Nephron progenitor cell (in vitro differentiated cells): ENCODE results near the gene FAM83D.

Experiments used
- DNase-seq: peaks from one replicate; pipeline ENCODE4 v3.0.0; 2021
- H3K27ac Mint-ChIP-seq: 2 replicates; pipeline ENCODE4 v1.8.0; 2021; ENCODE audit warnings: mild to moderate bottlenecking, moderate library complexity, mixed read lengths
- H3K27me3 Mint-ChIP-seq: 2 replicates; pipeline ENCODE4 v1.8.0; 2021; ENCODE audit warnings: mild to moderate bottlenecking, low read depth, mixed read lengths; ENCODE audit not compliant: poor library complexity
- H3K36me3 Mint-ChIP-seq: 2 replicates; pipeline ENCODE4 v1.8.0; 2021; ENCODE audit warnings: low read depth, mixed read lengths
- H3K4me1 Mint-ChIP-seq: 2 replicates; pipeline ENCODE4 v1.8.0; 2021; ENCODE audit warnings: mixed read lengths
- H3K4me3 Mint-ChIP-seq: 2 replicates; pipeline ENCODE4 v1.8.0; 2021; ENCODE audit warnings: mild to moderate bottlenecking, moderate library complexity, mixed read lengths
- H3K9me3 Mint-ChIP-seq: 2 replicates; pipeline ENCODE4 v1.8.0; 2021; ENCODE audit warnings: mild to moderate bottlenecking, moderate library complexity, mixed read lengths
- TF ChIP-seq, protein P1 (sequence below): fragments of 200-600 bp; sonication (generic); IDR thresholded peaks from 2 replicates; pipeline ENCODE4 v1.5.0; 2021; ENCODE audit warnings: antibody characterized with exemption

Gene FAM83D

DNA sequence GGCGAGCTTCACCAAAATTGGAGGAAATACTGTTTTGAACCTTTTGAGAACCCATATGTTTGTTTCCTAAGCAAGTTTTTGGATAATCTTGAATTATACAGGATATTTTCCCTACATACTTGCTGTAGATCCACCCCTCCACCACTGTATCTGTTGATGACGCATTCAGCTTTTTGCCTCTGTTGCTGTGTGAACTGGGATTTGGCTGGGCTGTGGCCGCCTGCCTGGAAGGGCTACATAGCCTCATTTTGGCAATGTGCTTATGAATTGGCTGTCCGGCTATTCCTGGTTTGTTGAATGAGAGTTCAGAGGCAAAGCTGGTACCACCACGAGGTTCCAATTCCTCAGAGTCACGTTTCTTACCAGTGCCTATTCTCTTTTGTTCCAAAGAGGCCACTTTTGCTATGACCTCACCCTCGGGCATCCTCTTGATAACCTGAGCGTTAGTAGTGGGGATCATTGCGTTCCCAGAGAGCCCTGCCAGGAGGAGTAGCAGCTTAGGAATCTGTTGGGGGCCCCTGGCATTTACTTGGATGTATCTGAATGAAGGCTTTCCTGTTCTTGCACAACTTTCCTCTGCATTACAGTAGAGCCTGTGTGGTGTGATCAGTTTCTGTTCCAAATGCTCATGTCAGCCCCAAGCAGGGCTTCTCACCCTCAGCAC lies 6.4 kb downstream of the FAM83D start:
- Mint-ChIP-seq H3K36me3 (peaks cover 25% of the 10 kb centered on the region), H3K27me3 (no peaks in the 10 kb centered on the region), H3K4me1 (peaks cover 46% of the 10 kb centered on the region), H3K27ac (peak overlapping the region; percentile 88), H3K4me3 (no peak overlapping the region), H3K9me3 (no peaks in the 10 kb centered on the region)
- TF ChIP-seq, protein P1, sequence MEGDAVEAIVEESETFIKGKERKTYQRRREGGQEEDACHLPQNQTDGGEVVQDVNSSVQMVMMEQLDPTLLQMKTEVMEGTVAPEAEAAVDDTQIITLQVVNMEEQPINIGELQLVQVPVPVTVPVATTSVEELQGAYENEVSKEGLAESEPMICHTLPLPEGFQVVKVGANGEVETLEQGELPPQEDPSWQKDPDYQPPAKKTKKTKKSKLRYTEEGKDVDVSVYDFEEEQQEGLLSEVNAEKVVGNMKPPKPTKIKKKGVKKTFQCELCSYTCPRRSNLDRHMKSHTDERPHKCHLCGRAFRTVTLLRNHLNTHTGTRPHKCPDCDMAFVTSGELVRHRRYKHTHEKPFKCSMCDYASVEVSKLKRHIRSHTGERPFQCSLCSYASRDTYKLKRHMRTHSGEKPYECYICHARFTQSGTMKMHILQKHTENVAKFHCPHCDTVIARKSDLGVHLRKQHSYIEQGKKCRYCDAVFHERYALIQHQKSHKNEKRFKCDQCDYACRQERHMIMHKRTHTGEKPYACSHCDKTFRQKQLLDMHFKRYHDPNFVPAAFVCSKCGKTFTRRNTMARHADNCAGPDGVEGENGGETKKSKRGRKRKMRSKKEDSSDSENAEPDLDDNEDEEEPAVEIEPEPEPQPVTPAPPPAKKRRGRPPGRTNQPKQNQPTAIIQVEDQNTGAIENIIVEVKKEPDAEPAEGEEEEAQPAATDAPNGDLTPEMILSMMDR: no peak
- no peak for DNase-seq

DNA sequence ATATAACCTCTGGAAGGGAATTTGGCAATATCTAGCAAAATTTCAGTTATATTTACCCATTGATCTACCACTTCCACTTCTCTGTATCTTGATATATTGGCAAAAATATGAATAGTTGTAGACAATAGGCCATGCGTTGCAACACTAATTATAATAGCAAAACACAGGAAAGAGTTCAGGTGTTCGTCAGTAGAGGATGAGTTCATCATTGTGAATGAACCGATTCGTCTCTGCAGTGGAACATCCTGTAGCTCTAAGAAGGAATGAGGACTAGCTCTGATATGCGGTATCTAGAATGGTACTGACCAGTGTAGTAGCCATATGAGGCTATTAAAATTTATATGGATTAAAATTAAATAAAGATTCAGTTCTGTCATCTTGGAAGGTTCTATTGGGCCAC lies 8.3 kb downstream of the FAM83D start:
- TF ChIP-seq, protein P1: no peak
- no peak overlapping the region for H3K27ac Mint-ChIP-seq
- H3K27me3 Mint-ChIP-seq: no peaks in the 10 kb centered on the region

DNA sequence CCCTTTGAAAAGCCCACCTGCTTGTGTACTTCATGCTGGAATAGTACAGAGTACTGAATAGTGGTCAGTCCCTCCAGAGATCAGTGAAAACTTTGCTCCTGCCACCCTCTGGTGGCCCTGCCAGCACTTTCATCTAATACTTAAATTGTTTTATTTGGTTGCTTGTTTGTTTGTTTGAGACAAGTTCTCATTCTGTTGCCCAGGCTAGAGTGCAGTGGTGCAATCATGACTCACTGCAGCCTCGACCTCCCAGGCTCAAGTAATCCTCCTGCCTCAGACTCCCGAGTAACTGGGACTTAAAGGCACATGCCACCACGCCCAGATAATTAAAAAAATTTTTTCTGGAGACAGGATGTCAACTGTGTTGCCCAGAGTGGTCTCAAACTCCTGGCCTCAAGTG lies 9.1 kb downstream of the FAM83D start:
- Mint-ChIP-seq H3K27me3 (no peaks in the 10 kb centered on the region), H3K36me3 (peaks cover 34% of the 10 kb centered on the region), H3K27ac (peak overlapping the region; percentile 22), H3K4me3 (no peak overlapping the region), H3K9me3 (no peaks in the 10 kb centered on the region), H3K4me1 (peaks cover 38% of the 10 kb centered on the region)
- no peak for DNase-seq
- TF ChIP-seq, protein P1: no peak

More for the DNA sequence above, 8.3 kb downstream of the FAM83D start:
- Mint-ChIP-seq H3K36me3 (peaks cover 29% of the 10 kb centered on the region), H3K9me3 (no peaks in the 10 kb centered on the region), H3K4me1 (peaks cover 44% of the 10 kb centered on the region), H3K4me3 (no peak overlapping the region)
- DNase-seq: no peak

DNA sequence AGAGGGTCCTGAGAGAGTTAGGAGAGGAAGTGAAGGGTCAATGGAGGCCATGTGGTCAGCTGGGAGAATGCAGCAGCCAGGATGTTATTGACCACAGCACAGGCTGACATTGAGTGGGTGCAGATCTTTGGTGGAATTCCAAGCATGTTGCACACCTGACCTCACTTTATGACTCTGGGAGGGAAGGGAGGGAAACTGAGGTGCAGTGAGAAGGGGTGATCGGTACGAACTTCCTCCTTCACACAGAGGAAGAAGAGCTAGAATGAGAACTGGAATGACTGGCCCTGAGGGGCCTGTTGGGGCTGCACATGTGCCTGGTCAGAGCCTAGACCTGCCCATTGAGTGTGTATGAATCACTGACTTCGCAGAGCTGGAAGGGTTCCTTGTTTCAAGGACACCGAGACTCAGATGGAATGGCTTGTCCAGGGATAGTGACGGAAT lies 9.8 kb downstream of the FAM83D start:
- Mint-ChIP-seq H3K36me3 (peaks cover 36% of the 10 kb centered on the region), H3K4me3 (no peak overlapping the region), H3K9me3 (no peaks in the 10 kb centered on the region), H3K4me1 (peaks cover 35% of the 10 kb centered on the region), H3K27ac (no peak overlapping the region), H3K27me3 (no peaks in the 10 kb centered on the region)
- no peak for DNase-seq
- TF ChIP-seq, protein P1: no peak

DNA sequence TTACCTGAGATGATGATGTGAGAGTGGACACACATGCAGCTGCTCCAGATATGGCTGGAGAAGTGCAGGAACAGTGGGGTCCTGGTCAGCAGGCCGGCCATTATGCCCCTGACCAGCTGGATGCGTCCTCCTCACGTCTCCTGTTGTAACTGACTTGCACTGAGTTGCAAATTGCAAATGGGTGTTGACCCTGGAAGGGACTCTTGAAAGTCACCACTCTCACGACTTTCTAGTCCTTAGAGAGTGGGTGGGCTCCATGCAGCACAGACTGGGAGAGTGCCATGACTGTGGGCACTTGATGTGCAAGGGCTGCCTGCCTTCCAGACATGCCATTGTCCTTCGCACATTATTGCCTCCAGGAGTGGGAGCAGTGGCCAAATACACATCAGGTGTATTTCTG lies 10.8 kb downstream of the FAM83D start:
- H3K4me3 Mint-ChIP-seq: no peak overlapping the region
- no peaks in the 10 kb centered on the region for H3K27me3 Mint-ChIP-seq
- TF ChIP-seq, protein P1: no peak
- peak overlapping the region; percentile 86 for H3K27ac Mint-ChIP-seq
- no peak for DNase-seq
- H3K4me1 Mint-ChIP-seq: peaks cover 32% of the 10 kb centered on the region
- peaks cover 46% of the 10 kb centered on the region for H3K36me3 Mint-ChIP-seq
- no peaks in the 10 kb centered on the region for H3K9me3 Mint-ChIP-seq

DNA sequence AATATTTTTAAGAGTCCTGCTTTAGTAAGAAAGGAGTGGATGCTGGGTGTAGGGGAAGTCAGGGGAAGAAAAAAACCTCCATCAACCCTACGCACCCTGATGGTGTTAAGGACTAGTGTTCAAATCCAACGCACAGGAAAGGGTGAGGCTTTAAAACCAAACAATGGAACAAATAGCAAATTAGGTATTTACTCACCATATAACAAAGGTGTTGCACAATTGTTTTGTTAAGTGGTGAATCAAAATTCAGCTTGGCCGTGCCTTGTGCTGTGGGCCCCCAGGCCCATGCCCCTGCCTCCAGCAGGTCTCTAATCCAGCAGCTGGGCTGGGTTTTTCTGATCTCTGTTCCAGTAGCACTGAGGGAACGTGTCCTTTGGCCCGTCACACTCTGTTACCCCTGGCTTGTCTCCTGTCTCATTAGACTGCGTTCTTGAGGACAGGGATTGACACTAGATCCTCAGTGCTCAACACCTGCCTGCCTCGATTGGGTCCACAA lies 11.8 kb downstream of the FAM83D start:
- H3K27ac Mint-ChIP-seq: no peak overlapping the region
- no peak for DNase-seq
- peaks cover 32% of the 10 kb centered on the region for H3K4me1 Mint-ChIP-seq
- H3K4me3 Mint-ChIP-seq: no peak overlapping the region
- H3K27me3 Mint-ChIP-seq: no peaks in the 10 kb centered on the region
- H3K9me3 Mint-ChIP-seq: no peaks in the 10 kb centered on the region
- TF ChIP-seq, protein P1: no peak
- H3K36me3 Mint-ChIP-seq: peaks cover 55% of the 10 kb centered on the region
